DMS 273 (cell line): ENCODE measurements around the gene NOCT.
"Not testable (repeated sequence)": the region's sequence is repeated elsewhere in the genome, so short reads cannot be mapped to it uniquely, and the experiment has no call there.

Experiments
- DNase-seq: peaks from one replicate; lab custom pipeline; 2025; ENCODE audit not compliant: unreplicated experiment; lab: John Stamatoyannopoulos, UW

NOCT gene

DNA sequence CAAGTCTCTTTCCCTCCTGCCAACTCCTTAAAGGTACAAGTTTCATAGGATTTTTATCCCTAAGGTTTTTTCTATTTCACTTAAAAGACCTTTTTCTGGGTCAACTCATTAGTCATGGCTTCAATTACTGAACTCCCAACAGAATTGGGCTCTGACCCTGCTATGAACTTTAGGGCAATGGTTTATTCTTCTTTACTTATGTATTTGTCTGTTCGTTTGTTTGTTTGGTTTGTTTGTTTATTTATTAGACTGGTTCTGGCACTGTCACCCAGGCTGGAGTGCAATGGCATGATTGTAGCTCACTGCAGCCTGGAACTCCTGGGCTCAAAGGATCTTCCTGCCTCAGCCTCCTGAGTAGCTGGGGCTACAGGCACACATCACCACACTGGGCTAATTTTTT, 5.9 kb upstream of the NOCT start:
- DNase-seq: no peak

DNA sequence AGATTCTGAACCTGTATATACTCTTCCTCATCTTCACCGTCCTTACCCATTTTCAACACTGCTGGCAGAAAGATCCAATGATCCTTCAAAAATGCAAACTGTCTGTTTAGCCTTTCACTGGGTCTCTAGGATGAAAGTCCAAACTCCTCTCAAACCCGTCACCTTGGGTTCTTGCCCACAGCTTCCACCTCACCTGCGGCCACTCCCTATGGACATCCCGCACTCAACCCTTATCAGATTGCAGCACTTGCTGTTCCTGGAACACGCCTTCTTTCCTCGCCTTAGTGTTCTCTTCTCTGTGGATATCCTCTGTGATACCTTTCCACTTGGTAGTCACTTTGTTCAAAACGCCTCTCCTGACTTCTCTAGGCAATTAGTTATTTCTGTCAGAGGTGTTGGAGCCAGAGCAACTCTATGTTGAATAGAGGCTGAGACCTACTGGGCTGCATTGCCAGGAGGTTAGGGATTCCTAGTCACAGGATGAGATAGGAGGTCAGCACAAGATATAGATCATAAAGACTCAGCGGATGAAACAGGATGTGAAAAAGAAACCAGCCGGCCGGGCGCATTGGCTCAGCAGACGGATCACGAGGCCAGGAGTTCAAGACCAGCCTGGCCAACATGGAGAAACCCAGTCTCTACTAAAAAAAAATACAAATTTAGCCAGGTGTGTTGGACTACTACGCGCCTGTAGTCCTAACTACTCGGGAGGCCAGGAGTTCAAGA, 4.2 kb upstream of the NOCT start:
- DNase-seq: no peak

DNA sequence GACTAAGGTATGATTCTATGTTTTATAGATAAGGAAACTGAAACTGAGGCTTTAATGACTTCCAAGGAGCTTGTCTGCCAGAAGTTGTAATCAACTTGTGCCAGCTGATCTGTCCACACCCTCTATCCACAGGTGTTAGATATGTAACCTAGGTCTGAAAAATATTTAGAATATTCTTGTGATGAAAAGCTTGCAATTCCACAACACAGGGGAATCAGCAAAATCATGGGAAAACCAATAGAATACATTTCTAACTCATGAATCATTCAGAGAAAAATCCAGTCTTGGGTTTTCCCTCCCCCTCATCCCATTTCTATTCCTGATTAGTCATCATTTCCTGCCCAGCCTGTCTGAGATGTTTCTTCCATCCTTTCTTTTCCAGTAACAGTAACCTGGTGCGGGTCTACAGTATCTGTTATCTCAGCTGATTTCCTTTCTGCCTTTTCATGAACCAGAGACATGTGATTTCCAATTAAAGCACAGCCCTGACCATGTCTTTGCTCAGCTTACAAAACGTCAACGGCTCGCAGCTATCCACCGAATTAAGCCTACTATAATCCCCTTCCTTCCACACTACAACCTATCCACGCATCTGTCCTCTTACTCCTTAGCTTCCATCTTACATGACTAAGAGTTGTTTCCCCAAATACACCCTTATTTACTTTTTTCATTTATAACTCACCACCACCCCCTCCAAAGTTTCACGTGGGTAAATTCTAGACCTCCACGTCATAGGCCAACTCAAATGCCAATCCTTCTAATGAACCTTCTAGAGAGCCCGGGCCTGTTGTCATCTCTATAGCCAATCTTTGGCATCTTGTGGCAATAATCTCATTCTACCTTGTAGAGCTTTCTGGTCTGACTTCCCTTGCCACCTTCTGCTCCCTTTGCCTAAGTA, 961 bp upstream of the NOCT start:
- DNase-seq: peak; percentile 63

DNA sequence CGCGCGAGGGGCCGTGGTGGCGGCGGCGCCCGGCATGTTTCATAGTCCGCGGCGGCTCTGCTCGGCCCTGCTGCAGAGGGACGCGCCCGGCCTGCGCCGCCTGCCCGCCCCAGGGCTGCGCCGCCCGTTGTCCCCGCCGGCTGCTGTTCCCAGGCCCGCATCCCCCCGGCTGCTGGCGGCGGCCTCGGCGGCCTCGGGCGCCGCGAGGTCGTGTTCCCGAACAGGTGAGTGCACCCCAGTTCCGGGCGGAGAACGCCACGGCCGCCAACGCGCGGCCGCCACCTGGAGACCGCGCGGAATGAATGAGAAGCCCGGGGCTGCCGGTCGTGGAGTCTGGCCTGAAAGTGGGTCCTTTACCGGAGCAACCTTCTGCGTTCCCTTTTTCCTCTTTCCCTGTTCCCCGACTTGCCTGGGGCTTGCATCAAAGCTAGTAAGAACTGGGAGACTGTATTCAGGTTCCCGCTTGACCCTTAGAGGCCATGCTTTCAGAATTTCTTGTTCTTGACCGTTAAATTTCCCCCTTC, 429 bp downstream of the NOCT start:
- peak; percentile 59 for DNase-seq

DNA sequence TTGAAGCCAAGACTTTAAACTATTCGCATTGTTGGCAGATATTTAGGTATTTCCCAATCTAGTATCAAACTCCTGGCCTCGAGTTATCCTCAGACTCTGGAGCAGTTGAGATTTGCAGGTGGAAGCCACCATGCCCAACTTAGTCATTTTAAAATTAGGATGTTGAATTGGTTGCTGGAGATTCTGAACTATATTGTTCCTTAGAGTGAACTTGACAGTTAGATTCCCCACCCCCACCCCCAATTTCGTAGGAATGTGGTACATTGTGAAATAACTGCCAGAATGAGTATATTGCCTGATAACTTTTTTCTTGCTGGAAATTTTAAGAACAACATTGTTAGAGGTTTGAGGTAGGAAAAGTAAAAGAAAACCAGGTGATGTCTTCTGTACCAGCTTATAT, 2.3 kb downstream of the NOCT start:
- no peak for DNase-seq

DNA sequence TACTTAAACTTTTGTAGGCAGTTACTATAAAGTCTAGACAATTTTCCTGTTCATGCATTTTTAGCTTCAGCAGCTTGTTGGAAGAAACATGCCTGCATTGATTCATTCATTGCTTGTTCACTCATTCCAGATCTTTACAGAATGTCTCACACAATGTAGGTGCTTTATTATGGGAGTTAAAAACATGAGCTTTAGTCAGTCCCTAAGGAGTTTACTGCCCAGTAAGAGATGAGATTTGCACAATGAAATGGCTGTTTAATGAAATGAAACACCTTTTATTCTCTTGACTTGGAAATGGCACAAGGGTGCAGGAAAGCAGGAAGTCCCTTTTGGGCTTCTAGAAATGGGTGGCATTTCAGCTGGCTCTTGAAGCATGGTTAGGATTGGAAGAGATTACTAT, 2.9 kb downstream of the NOCT start:
- no peak for DNase-seq

DNA sequence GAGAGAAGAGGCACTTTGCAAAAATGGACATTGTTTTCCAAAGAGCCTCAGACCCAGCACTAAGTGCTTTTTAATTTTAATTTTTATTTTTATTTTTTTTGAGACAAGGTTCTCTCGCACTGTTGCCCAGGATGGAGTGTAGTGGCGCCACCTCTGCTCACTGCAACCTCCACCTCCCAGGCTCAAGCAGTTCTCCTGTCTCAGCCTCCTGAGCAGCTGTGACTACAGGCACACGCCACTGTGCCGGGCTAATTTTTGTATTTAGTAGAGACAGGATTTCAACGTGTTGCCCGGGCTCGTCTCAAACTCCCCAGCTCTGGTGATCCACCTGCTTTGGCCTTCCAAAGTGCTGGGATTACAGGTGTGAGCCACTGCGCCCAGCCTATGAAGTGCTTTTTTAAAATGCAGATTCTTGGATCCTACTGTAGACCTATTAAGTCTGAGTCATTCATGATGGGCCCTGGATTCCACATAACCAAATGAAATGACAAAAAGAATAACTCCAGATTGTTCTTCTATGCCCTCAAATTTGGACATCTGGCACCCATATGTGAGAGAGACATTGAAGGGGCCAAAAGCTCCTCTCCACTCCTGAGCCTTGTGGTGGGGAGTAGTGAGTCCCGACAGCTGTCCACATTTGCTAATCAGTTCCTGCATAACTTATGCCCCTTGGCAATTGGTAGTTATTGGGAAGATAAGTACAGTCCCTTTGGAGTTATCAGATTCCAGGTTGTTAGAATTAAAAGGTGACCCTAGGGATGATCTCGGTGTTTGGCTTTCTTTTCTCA, 3.6 kb downstream of the NOCT start:
- peak; percentile 88 for DNase-seq

DNA sequence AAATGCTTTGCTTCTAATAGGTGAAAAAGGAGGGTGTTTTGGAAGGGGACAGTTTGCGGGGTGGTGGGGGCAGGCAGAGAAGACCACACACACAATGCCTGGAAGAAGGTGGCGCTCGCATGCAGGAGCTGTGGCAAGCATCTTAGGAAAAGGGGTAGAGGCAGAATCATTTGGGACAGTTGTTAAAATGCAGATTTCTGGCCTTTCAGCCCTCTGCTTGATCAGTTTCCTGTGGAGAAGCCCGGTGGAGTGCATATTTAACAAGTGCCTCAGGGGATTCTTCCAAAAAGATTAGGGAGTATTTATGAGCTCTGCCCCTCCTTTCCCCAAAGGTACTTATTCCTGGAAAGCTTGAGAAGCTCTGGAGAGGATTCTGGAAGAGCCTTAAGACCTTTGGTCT, 4.8 kb downstream of the NOCT start:
- no peak for DNase-seq

DNA sequence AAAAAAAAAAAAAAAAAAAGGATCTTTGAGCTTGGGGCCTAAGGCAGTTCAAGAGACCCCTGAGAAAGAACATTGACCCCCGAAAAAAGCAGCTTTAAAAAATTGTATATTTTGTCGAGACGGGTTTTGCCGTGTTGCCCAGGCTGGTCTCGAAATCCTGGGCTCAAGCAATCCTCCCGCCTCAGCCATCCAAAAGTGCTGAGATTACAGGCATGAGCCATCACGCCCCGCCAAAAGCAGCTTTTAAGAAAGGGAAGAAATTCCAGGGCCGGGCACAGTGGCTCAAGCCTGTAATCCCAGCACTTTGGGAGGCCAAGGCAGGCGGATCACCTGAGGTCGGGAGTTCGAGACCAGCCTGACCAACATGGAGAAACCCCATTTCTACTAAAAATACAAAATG, 5.5 kb downstream of the NOCT start:
- DNase-seq: not testable (repeated sequence)

DNA sequence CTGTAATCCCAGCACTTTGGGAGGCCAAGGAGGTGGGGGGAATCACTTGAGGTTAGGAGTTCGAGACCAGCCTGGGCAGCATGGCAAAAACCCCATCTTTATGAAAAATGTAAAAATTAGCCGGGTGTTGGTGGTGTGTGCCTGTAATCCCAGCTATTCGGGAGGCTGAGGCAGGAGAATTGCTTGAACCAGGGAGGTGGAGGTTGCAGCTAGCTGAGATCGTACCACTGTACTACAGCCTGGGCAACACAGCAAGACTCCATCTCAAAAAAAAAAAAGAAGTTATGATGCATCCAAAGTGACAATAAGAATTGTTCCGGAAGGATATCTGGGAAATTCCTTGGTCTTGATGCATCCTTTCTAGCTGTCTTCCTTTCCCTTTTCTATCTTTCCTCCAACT, 7.3 kb downstream of the NOCT start:
- no peak for DNase-seq

DNA sequence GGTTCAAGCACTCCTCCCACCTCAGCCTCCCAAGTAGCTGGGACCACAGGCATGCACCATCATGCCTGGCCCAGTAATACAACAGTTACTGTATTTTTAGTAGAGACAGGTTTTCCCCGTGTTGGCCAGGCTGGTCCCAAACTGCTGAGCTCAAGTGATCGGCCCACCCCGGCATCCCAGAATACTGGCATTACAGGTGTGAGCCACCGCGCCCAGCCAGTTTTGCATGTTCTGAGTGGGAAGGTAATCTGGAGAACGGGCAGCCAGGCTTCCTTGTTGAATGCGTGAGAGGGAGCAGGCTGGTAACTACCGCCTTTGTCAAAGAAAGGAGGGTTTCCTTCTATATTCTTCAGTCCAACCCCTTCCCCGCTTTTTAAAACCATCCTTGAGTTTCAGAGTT, 9.1 kb downstream of the NOCT start:
- DNase-seq: no peak

DNA sequence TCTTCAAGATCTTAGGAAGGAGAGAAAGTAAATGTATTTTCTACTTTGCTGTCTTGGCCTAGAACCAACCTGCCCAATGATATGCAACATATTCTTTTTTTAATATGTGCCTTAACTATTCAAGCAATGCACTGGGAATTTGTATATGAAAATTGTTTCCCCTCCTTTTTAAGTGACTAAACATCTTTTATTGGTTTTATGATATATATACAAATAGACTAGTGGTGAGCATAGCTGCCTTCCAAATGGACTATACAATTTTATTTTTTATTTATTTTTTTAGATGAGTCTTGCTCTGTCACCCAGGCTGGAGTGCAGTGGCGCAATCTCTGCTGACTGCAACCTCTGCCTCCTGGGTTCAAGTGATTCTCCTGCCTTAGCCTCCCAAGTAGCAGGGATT, 10.3 kb downstream of the NOCT start:
- no peak for DNase-seq

DNA sequence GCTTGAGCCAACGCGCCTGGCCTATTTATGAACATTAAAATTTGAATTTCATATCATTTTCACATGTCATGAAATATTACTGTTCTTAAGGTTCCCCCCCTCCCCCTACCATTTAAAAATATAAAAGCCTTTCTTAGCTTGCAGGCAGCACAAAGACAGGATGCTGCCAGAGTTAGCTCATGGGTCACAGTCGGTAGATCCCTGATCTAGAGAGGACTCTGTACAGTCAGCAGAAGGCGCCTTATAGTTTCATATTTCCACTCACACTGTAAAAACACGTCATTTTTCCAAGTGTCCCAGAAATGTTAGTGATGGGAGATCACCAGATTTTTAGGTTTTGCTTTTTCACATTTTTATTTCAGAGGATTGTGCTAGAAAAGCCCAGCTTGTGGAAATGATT, 12.2 kb downstream of the NOCT start:
- no peak for DNase-seq

DNA sequence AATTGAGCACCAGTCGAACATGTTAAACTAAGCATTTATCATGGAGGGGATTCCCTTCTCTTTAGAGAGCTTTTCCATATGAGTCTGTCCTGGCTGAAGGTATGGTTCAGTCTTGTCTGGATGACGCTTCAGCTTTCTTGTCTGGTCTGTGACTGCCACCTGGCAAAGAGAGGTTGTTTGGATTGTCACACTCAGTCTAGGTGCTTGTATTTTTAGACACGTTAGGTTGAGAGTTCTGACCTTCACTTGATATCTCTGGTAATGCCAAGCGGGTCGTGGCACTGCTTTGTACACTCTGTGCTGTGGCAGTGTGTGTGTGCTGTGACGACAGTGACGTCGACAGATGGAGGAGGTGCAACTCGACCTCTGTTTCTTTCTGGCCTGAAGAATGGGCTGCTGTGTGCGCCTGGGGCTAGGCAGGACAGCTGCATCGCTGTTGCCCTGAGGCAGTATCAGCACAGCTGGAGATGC, 12.6 kb downstream of the NOCT start:
- DNase-seq: no peak

DNA sequence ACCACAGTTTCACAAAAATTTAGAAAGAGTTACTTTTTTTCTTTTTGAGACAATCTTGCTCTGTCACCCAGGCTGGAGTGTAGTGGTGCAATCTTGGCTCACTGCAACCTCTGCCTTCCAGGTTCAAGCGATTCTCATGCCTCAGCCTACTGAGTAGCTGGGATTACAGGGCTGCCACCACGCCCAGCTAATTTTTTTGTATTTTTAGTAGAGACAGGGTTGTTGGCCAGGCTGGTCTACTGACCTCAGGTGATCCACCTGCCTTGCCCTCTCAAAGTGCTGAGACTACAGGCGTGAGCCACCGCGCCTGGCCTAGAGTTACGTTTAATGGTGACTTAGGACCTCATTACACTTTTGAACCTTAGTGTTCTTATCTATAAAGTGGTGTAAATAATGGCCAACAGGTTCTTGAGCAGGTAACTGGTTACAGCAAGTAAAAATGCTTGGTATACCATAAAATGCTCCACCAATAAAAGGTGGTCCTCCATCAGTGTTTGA, 14.3 kb downstream of the NOCT start:
- DNase-seq: not testable (repeated sequence)

DNA sequence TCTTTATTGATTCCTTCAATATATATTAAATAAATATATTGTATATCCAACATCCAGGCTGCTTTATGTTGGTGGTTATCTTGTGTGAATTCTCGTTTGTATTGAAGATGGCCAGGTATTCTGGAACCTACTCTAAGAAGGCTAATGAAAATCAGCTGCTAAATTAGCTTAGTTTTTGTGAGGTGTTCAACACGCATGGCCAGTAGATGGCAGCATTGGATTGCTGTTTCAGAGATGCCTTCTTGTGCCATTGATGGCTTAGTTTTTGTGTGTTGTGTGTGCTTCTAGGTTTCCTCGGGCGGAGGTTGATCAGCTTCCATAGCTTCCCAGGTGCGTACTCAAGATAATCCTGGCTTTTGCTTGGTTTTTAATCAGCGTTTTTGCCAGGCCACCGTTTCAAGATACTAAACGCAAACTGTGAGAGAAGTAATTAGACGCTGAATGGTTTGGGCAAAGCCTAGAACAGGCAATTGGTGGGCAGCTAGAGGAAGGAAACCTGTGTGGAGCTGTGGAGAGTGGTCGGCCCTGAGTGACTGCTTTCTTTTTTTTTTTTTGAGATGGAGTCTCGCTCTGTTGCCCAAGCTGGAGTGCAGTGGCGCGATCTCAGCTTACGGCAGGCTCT, 15.1 kb downstream of the NOCT start:
- peak; percentile 80 for DNase-seq

DNA sequence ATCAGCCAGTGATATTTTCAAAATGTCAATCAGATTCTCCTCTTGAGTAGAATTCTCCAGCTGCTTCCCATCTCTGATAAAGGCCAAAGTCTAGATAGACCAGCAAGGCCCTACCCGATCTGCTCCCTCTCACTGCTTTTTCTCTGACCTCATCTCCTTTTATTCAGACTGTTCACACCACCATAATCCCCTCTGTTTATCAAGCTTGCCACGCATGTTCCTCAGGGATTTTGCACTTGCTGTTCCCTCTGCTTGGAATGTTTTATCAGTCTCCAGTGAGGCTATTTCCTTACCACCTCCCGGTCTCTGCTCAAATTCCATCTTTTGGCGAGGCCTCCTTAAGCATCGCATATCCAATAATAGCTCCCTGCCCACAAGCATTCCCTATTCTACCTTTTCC, 20.1 kb downstream of the NOCT start:
- no peak for DNase-seq

DNA sequence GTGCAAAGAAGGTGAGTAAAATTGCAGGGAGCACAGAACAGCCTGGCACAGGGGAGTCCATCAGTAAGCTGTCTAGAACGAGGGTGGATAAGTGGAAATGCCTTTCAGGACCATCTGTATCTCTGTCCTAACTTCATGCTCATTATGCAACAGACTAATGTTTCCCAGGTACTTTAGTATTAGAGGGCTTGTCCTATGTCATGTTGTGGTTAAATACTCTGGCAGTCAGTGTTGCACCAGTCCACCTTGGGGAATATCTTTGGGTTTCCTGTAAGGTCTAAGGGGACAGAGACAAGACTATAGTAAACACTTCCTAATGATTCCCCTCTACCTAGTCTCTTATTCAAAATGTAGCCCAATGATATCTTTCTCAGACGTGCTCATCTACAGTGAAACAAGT, 21.3 kb downstream of the NOCT start:
- no peak for DNase-seq

DNA sequence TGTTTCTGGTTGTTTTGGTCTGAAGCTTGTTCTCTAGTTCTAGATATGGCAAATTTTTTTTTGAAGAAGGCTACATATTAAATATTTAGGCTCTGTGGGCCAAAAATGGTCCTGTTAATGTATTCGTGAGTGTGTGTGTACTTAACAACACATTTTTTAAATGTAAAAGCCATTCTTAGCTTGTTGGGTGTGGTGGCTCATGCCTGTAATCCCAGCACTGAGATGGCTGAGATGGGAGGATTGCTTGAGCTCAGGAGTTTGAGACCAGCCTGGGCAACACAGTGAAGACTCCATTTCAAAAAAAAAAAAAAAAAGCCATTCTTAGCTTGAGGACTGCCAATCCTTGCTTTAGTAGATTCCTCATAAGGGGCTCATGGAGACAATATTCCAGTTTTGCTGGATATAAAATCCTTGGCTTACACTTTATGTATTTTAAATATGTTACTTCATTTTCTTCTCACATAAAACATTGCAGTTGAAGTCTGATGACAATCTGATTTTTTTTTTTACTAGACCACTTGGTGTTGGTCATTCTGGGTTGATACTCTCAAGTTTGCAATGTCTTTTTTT, 23.4 kb downstream of the NOCT start:
- DNase-seq: no peak

DNA sequence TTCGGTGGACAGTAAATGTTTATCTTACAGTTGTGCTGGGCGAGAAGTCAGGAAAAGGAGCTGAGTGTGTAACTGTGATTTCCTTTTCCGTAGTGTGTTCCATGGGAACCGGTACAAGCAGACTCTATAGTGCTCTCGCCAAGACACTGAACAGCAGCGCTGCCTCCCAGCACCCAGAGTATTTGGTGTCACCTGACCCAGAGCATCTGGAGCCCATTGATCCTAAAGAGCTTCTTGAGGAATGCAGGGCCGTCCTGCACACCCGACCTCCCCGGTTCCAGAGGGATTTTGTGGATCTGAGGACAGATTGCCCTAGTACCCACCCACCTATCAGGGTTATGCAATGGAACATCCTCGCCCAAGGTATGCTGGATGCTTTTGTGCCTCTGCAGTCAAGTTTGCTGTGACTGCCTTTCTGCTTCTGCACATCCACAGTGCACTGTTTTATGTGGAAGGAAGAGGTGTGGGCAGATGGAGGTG, 27.4 kb downstream of the NOCT start:
- DNase-seq: peak; percentile 11
